SK-N-SH (cell line): ENCODE data around the gene MAGI3.

Experiments used
- EZH2phosphoT487 ChIP-seq: fragments of 200-600 bp; sonication (generic); IDR thresholded peaks from 2 replicates; pipeline ENCODE4 v1.6.1; 2017; ENCODE audit warnings: low read depth, mixed run types, mild to moderate bottlenecking, antibody characterized with exemption, moderate library complexity, borderline replicate concordance
- NRF1 ChIP-seq: IDR thresholded peaks from 2 replicates; pipeline ENCODE4 v1.6.1; 2012; ENCODE audit warnings: low read depth, mild to moderate bottlenecking, low read length
- PBX3 ChIP-seq: IDR thresholded peaks from 2 replicates; pipeline ENCODE4; 2012
- POLR2AphosphoS5 ChIP-seq: IDR thresholded peaks from 2 replicates; pipeline ENCODE4 v1.6.1; 2012; ENCODE audit warnings: low read depth, low read length
- SIN3A ChIP-seq: IDR thresholded peaks from 2 replicates; pipeline ENCODE4 v1.6.1; 2012; ENCODE audit warnings: low read depth, mild to moderate bottlenecking, low read length, moderate library complexity, borderline replicate concordance
- YY1 ChIP-seq: IDR thresholded peaks from 2 replicates; pipeline ENCODE4 v1.4.0; 2012; ENCODE audit warnings: low read depth, mild to moderate bottlenecking
- TF ChIP-seq, protein P1 (sequence below): fragments of 200-600 bp; sonication (generic); IDR thresholded peaks from 2 replicates; pipeline ENCODE4 v1.6.1; 2017; ENCODE audit warnings: antibody characterized with exemption, mild to moderate bottlenecking, moderate library complexity

GRCh38 chr1:113652771-113653170 is 262.5 kb downstream of the MAGI3 start:
- TF ChIP-seq, protein P1, sequence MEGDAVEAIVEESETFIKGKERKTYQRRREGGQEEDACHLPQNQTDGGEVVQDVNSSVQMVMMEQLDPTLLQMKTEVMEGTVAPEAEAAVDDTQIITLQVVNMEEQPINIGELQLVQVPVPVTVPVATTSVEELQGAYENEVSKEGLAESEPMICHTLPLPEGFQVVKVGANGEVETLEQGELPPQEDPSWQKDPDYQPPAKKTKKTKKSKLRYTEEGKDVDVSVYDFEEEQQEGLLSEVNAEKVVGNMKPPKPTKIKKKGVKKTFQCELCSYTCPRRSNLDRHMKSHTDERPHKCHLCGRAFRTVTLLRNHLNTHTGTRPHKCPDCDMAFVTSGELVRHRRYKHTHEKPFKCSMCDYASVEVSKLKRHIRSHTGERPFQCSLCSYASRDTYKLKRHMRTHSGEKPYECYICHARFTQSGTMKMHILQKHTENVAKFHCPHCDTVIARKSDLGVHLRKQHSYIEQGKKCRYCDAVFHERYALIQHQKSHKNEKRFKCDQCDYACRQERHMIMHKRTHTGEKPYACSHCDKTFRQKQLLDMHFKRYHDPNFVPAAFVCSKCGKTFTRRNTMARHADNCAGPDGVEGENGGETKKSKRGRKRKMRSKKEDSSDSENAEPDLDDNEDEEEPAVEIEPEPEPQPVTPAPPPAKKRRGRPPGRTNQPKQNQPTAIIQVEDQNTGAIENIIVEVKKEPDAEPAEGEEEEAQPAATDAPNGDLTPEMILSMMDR, result no peak
- TF ChIP-seq NRF1, result no peak
- no peak for TF ChIP-seq POLR2AphosphoS5
- no peak for TF ChIP-seq SIN3A
- no peak for TF ChIP-seq YY1
- no peak for TF ChIP-seq PBX3
- no peak for TF ChIP-seq EZH2phosphoT487
